Measurements from ENCODE around the gene FATE1. TPM values are rescaled to one million over a fixed set of nuclear protein-coding genes. Genes with fewer than 3 reads are reported as not detected.

The FATE1 gene
- total RNA-seq, 2 experiments from 2014 or later = not detected

- no peaks in the 10 kb centered on the region for H3K36me3 ChIP-seq (ENCODE audit: insufficient read depth, low read length)
- Mint-ChIP-seq H3K9me3 (no peaks in the 10 kb centered on the region), H3K27me3 (peaks cover 9% of the 10 kb centered on the region), H3K36me3 (ENCODE audit: low read depth) (no peaks in the 10 kb centered on the region), H3K4me3 (no peak overlapping the region), H3K27ac (no peak overlapping the region), H3K4me1 (ENCODE audit: low read depth) (no peaks in the 10 kb centered on the region)
- H3K4me1 ChIP-seq (ENCODE audit: insufficient read depth, low read length) = no peaks in the 10 kb centered on the region
- TF ChIP-seq, protein P1, sequence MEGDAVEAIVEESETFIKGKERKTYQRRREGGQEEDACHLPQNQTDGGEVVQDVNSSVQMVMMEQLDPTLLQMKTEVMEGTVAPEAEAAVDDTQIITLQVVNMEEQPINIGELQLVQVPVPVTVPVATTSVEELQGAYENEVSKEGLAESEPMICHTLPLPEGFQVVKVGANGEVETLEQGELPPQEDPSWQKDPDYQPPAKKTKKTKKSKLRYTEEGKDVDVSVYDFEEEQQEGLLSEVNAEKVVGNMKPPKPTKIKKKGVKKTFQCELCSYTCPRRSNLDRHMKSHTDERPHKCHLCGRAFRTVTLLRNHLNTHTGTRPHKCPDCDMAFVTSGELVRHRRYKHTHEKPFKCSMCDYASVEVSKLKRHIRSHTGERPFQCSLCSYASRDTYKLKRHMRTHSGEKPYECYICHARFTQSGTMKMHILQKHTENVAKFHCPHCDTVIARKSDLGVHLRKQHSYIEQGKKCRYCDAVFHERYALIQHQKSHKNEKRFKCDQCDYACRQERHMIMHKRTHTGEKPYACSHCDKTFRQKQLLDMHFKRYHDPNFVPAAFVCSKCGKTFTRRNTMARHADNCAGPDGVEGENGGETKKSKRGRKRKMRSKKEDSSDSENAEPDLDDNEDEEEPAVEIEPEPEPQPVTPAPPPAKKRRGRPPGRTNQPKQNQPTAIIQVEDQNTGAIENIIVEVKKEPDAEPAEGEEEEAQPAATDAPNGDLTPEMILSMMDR (IDR thresholded peaks at IDR 0.05) = no peak
- ATAC-seq (ENCODE audit: poor library complexity) (no peak), DNase-seq (no peak)
- POLR2A ChIA-PET = no interaction called here
- H3K4me3 ChIP-seq (ENCODE audit: low read length) = no peak overlapping the region
- no peak overlapping the region for H3K27ac ChIP-seq (ENCODE audit: low read depth in 1 of 2, low read length in 2 of 2)
- intact Hi-C loops (cut with DNase I, micrococcal nuclease) = loop anchor here in 1 of 2 experiments (5.0 kb wide), 1 partner anchor 908 kb away; no protein-coding TSS in a partner anchor
- H3K9me3 ChIP-seq (ENCODE audit: control insufficient read depth in 1 of 2, insufficient read depth in 1 of 2, low read length in 2 of 2) = no peaks in the 10 kb centered on the region
- H3K27me3 ChIP-seq (ENCODE audit: control insufficient read depth in 1 of 2, insufficient read depth in 2 of 2, low read length in 2 of 2) = no peaks in the 10 kb centered on the region
- CTCF ChIA-PET = no interaction called here
These were observed 35.9 kb upstream of the FATE1 start for GRCh38 chrX:151679798-151680402.

GRCh38 chrX:151680805-151681204, 35.0 kb upstream of the FATE1 start:
- peaks cover 9% of the 10 kb centered on the region for H3K27me3 Mint-ChIP-seq
- H3K9me3 Mint-ChIP-seq = no peaks in the 10 kb centered on the region
- no peaks in the 10 kb centered on the region for H3K36me3 ChIP-seq (ENCODE audit: insufficient read depth, low read length)
- H3K27me3 ChIP-seq (ENCODE audit: control insufficient read depth in 1 of 2, insufficient read depth in 2 of 2, low read length in 2 of 2) = no peaks in the 10 kb centered on the region
- no peak overlapping the region for H3K4me3 Mint-ChIP-seq
- ChIA-PET POLR2A (no interaction called here), CTCF (interaction anchor here (1.2 kb wide), 1 partner anchor 530 kb away, joined by 10 read pairs; no protein-coding TSS in a partner anchor)
- no peaks in the 10 kb centered on the region for H3K4me1 Mint-ChIP-seq (ENCODE audit: low read depth)
- DNase-seq (peak in 13 of 14 experiments; percentile 7 to 61 (median 35)), ATAC-seq (ENCODE audit: poor library complexity) (no peak)
- H3K36me3 Mint-ChIP-seq (ENCODE audit: low read depth) = no peaks in the 10 kb centered on the region
- H3K4me3 ChIP-seq (ENCODE audit: low read length) = no peak overlapping the region
- intact Hi-C loops (cut with DNase I, micrococcal nuclease) = loop anchor here (1.0 to 5.0 kb wide), 2 partner anchors 530 to 909 kb away; no protein-coding TSS in a partner anchor
- no peaks in the 10 kb centered on the region for H3K9me3 ChIP-seq (ENCODE audit: control insufficient read depth in 1 of 2, insufficient read depth in 1 of 2, low read length in 2 of 2)
- no peak overlapping the region for H3K27ac Mint-ChIP-seq
- no peak overlapping the region for H3K27ac ChIP-seq (ENCODE audit: low read depth in 1 of 2, low read length in 2 of 2)
- no peaks in the 10 kb centered on the region for H3K4me1 ChIP-seq (ENCODE audit: insufficient read depth, low read length)
- TF ChIP-seq, protein P1 (IDR thresholded peaks at IDR 0.05) = peak; percentile 48

DNA sequence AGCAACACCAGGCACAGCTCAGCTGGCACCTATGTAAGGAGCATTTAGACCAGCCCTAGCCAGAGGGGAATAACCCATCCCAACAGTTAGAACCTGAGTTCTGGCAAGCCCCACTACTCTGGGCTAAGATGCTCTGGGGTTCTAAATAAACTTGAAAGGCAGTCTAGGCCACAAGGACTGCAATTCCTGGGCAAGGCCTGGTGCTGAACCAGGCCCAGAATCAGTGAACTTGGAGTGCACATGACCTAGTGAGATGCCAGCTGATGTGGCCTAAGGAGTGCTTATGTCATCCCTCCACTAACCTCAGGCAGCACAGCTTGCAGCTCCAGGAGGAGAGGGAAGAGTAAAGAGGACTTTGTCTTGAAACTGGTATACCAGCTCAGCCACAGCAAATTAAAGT, 28.2 kb upstream of the FATE1 start:
- no peak overlapping the region for H3K27ac ChIP-seq (ENCODE audit: low read depth in 1 of 2, low read length in 2 of 2)
- H3K4me3 Mint-ChIP-seq = no peak overlapping the region
- no peaks in the 10 kb centered on the region for H3K9me3 Mint-ChIP-seq
- H3K9me3 ChIP-seq (ENCODE audit: control insufficient read depth in 1 of 2, insufficient read depth in 1 of 2, low read length in 2 of 2) = no peaks in the 10 kb centered on the region
- no peak overlapping the region for H3K4me3 ChIP-seq (ENCODE audit: low read length)
- ATAC-seq (ENCODE audit: poor library complexity) (no peak), DNase-seq (no peak)
- ChIA-PET CTCF (no interaction called here), POLR2A (no interaction called here)
- no peak overlapping the region for H3K27ac Mint-ChIP-seq
- no peaks in the 10 kb centered on the region for H3K4me1 ChIP-seq (ENCODE audit: insufficient read depth, low read length)
- no peaks in the 10 kb centered on the region for H3K36me3 Mint-ChIP-seq (ENCODE audit: low read depth)
- TF ChIP-seq, protein P1 (IDR thresholded peaks at IDR 0.05) = no peak
- no peaks in the 10 kb centered on the region for H3K27me3 ChIP-seq (ENCODE audit: control insufficient read depth in 1 of 2, insufficient read depth in 2 of 2, low read length in 2 of 2)
- H3K27me3 Mint-ChIP-seq = peaks cover under 1% of the 10 kb centered on the region
- intact Hi-C loops (cut with DNase I, micrococcal nuclease) = no loop called here
- no peaks in the 10 kb centered on the region for H3K36me3 ChIP-seq (ENCODE audit: insufficient read depth, low read length)
- no peaks in the 10 kb centered on the region for H3K4me1 Mint-ChIP-seq (ENCODE audit: low read depth)

Data from CD4-positive, alpha-beta T cell (primary cell).